Activated B cell treated with CpG ODN at 0.5 μM for 24 hours (primary cell): ENCODE results near the gene GABRR3. TPM values are rescaled to one million over a fixed set of nuclear protein-coding genes. Genes with fewer than 3 reads are reported as not detected.

Experiments
- ATAC-seq: fragments of 200-7000 bp; cut with Tn5 transposase; one replicate; pipeline ENCODE4 v1.10.0; 2021; ENCODE audit warnings: low read depth, mild to moderate bottlenecking, moderate library complexity
- CTCF ChIA-PET: fragments of 350-600 bp; sonication (Branson Sonifier 250); formaldehyde crosslinking; loops from one replicate; lab custom pipeline; 2021; ENCODE audit warnings: antibody characterized with exemption; lab: Charles Lee
- POLR2A ChIA-PET: fragments of 350-600 bp; sonication (Branson Sonifier 250); formaldehyde crosslinking; loops from one replicate; lab custom pipeline; 2021; ENCODE audit warnings: antibody characterized with exemption; lab: Charles Lee
- DNase-seq: peaks from one replicate; pipeline ENCODE4 v3.0.0; 2022
- H3K27ac Mint-ChIP-seq: one replicate; pipeline ENCODE4 v1.8.0; 2020; ENCODE audit warnings: mixed read lengths
- H3K27me3 Mint-ChIP-seq: one replicate; pipeline ENCODE4 v1.8.0; 2021; ENCODE audit warnings: mixed read lengths
- H3K36me3 Mint-ChIP-seq: one replicate; pipeline ENCODE4 v1.8.0; 2021; ENCODE audit warnings: low read depth, mixed read lengths
- H3K4me1 Mint-ChIP-seq: one replicate; pipeline ENCODE4 v1.8.0; 2021; ENCODE audit warnings: mixed read lengths
- H3K4me3 Mint-ChIP-seq: one replicate; pipeline ENCODE4 v1.8.0; 2020; ENCODE audit warnings: mild to moderate bottlenecking, mixed read lengths
- H3K9me3 Mint-ChIP-seq: one replicate; pipeline ENCODE4 v1.8.0; 2020; ENCODE audit warnings: mixed read lengths
- CTCF ChIP-seq: fragments of 200-600 bp; IDR thresholded peaks from one replicate; pipeline ENCODE4 v1.8.0; 2022; ENCODE audit warnings: antibody characterized with exemption, mild to moderate bottlenecking
- intact Hi-C: fragments of 100-400 bp; cut with micrococcal nuclease; formaldehyde crosslinking; loops from one replicate; pipeline ENCODE4 v1.15.1; 2024
- total RNA-seq: library from RNA; stranded (reverse); gene quantifications from 2 replicates; pipeline ENCODE4 v1.2.3, GENCODE V29; 2022

Gene GABRR3
- total RNA-seq, 1 donor from 2014 or later, result not detected

- intact Hi-C loops, result no loop called here
- no peak overlapping the region for H3K27ac Mint-ChIP-seq
- H3K27me3 Mint-ChIP-seq, result peaks cover 5% of the 10 kb centered on the region
- POLR2A ChIA-PET, result no interaction called here
- no peaks in the 10 kb centered on the region for H3K4me1 Mint-ChIP-seq
- DNase-seq (no peak), ATAC-seq (no peak)
- no peak overlapping the region for H3K4me3 Mint-ChIP-seq
- CTCF ChIA-PET, result interaction anchor here (4.6 kb wide), 1 partner anchor 12 kb away, joined by 30 read pairs; no protein-coding TSS in a partner anchor
- H3K9me3 Mint-ChIP-seq, result no peaks in the 10 kb centered on the region
- no peaks in the 10 kb centered on the region for H3K36me3 Mint-ChIP-seq
- no peak for TF ChIP-seq CTCF
Measured at GRCh38 chr3:98010194-98010882, 24.8 kb downstream of the GABRR3 start.

GRCh38 chr3:98008855-98009254 is 26.3 kb downstream of the GABRR3 start:
- no peak overlapping the region for H3K27ac Mint-ChIP-seq
- H3K4me1 Mint-ChIP-seq, result peaks cover 12% of the 10 kb centered on the region
- TF ChIP-seq CTCF, result no peak
- DNase-seq (no peak), ATAC-seq (no peak)
- H3K4me3 Mint-ChIP-seq, result no peak overlapping the region
- POLR2A ChIA-PET, result no interaction called here
- no peaks in the 10 kb centered on the region for H3K36me3 Mint-ChIP-seq
- intact Hi-C loops, result no loop called here
- no peaks in the 10 kb centered on the region for H3K9me3 Mint-ChIP-seq
- CTCF ChIA-PET, result no interaction called here
- H3K27me3 Mint-ChIP-seq, result peaks cover 5% of the 10 kb centered on the region

GRCh38 chr3:98005438-98005837 is 29.7 kb downstream of the GABRR3 start:
- no peaks in the 10 kb centered on the region for H3K9me3 Mint-ChIP-seq
- ATAC-seq (no peak), DNase-seq (no peak)
- H3K27me3 Mint-ChIP-seq, result peaks cover 3% of the 10 kb centered on the region
- no peak overlapping the region for H3K4me3 Mint-ChIP-seq
- no peaks in the 10 kb centered on the region for H3K36me3 Mint-ChIP-seq
- intact Hi-C loops, result no loop called here
- peaks cover 19% of the 10 kb centered on the region for H3K4me1 Mint-ChIP-seq
- CTCF ChIA-PET, result no interaction called here
- H3K27ac Mint-ChIP-seq, result no peak overlapping the region
- POLR2A ChIA-PET, result no interaction called here
- no peak for TF ChIP-seq CTCF

- Mint-ChIP-seq H3K27ac (peak overlapping the region; percentile 62), H3K36me3 (no peaks in the 10 kb centered on the region), H3K9me3 (no peaks in the 10 kb centered on the region), H3K27me3 (peaks cover 3% of the 10 kb centered on the region), H3K4me1 (peaks cover 19% of the 10 kb centered on the region), H3K4me3 (no peak overlapping the region)
- ChIA-PET POLR2A (interaction anchor here (0.6 to 0.8 kb wide), 3 partner anchors 14 to 1490 kb away, joined by 3 to 4 read pairs (median 3); no protein-coding TSS in a partner anchor), CTCF (interaction anchor here (0.7 kb wide), 1 partner anchor 20 kb away, joined by 3 read pairs; no protein-coding TSS in a partner anchor)
- TF ChIP-seq CTCF, result no peak
- intact Hi-C loops, result no loop called here
- no peak for DNase-seq
- ATAC-seq, result no peak
Measured at GRCh38 chr3:98004721-98005120, 30.4 kb downstream of the GABRR3 start.

- peak; percentile 34 for ATAC-seq
- Mint-ChIP-seq H3K9me3 (no peaks in the 10 kb centered on the region), H3K4me1 (peaks cover 19% of the 10 kb centered on the region), H3K27ac (peak overlapping the region; percentile 64), H3K4me3 (no peak overlapping the region), H3K27me3 (peaks cover 5% of the 10 kb centered on the region), H3K36me3 (no peaks in the 10 kb centered on the region)
- ChIA-PET POLR2A (no interaction called here), CTCF (no interaction called here)
- no peak for TF ChIP-seq CTCF
- DNase-seq, result no peak
- intact Hi-C loops, result no loop called here
Measured at GRCh38 chr3:98003306-98003969, 31.7 kb downstream of the GABRR3 start.
